GM13977 (cell line): Measurements from ENCODE around the gene MRPS23.

ENCODE experiments used
- DNase-seq: peaks from one replicate; pipeline ENCODE4 v3.0.0; 2012; ENCODE audit warnings: low spot score
- in situ Hi-C: fragments of 300-500 bp; cut with MboI; formaldehyde crosslinking; loops from one replicate; pipeline ENCODE4 v1.12.0; 2022; ENCODE audit warnings: low sequenced_read_pairs, low pct_unique_long_range_greater_than_20kb, mixed read lengths, inconsistent platforms; ENCODE audit not compliant: unreplicated experiment
- TF ChIP-seq, protein P1 (sequence below): IDR thresholded peaks from 2 replicates; pipeline ENCODE4 v1.5.1; 2012; ENCODE audit warnings: mild to moderate bottlenecking, control low read depth; ENCODE audit not compliant: insufficient read depth; ENCODE audit errors: extremely low read depth, missing control alignments

MRPS23 gene

DNA sequence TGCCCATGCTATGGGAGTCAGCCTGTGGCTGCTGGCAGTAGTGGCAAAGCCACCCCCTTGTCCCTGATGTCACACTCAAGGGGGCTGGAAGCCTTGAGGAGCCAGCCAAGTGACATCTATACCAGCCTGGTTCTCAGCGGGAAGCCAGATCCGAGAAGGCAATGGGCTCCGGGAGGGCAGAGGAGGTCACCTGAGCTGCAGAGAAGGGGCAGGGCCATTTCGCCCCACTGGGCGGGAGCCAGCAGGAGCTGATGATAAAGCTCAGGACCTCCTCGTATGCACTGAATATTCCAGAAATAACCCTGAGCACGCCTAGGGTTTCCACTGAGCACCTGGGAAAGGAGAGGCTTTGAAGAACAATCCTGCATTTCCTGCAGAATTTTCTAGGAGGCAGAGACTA lies 19.0 kb downstream of the MRPS23 start:
- in situ Hi-C loops = no loop called here
- no peak for DNase-seq
- TF ChIP-seq, protein P1, sequence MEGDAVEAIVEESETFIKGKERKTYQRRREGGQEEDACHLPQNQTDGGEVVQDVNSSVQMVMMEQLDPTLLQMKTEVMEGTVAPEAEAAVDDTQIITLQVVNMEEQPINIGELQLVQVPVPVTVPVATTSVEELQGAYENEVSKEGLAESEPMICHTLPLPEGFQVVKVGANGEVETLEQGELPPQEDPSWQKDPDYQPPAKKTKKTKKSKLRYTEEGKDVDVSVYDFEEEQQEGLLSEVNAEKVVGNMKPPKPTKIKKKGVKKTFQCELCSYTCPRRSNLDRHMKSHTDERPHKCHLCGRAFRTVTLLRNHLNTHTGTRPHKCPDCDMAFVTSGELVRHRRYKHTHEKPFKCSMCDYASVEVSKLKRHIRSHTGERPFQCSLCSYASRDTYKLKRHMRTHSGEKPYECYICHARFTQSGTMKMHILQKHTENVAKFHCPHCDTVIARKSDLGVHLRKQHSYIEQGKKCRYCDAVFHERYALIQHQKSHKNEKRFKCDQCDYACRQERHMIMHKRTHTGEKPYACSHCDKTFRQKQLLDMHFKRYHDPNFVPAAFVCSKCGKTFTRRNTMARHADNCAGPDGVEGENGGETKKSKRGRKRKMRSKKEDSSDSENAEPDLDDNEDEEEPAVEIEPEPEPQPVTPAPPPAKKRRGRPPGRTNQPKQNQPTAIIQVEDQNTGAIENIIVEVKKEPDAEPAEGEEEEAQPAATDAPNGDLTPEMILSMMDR = no peak

DNA sequence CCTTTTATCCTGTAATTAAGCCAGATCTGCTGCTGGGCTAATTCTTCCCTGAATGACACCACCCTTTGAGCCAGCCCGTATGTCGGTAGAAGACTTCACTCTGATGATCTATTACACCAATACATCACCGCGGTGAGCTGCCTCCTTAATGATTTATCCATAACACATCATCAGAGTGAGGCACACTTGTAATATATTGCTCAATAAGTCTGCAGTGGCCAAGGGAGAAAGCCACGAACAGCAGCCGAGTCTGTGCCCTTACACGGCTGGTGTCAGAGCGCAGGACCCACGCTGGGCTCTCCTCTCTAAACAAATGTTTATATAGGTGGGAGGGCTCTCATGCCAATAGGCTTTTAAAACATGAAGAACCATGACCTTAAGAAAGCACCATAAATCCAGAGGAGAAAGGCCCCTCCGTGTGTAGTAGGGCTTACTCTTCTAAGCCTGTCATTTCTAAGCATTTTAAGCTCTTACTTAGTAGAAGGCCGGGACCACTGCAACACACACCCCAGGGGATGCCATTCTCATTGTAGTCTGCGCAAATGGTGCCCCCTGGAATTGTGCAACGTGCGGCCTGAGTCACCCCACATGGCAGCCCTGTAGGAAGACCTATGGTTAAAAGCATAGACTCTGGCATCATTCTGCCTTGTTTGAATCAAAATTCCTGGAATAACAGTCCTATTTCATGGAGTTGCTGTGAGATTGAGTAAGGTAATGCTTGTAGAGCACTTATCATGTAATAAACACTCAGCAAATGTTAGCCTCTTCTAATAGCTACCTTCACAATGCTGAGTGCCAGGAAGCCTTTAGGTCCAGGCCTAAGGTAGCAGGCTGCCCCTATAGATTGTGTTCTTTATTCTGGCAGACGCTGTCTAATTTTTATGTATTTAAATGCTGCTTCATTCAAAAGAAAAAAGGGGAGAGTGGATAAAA lies 26.1 kb downstream of the MRPS23 start:
- no peak for DNase-seq
- TF ChIP-seq, protein P1 = no peak

DNA sequence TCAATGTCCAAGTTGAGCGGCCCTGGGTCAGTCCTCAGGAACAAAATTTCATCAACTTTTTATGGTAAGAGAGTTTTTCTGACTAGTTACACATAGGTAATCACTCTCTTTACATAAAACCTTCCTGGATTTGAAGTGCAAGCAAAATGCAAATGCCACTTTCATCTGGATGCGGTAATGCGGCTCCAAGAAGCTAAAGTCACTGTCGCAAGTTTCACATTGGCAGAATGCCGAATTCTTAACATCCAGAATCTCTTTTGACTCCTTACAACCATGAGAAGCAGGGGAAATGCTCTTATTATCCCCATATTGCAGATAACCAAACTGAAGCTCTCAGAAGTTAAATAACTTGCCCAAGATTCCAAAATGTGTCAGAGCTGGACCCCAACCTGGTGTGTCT lies 30.0 kb downstream of the MRPS23 start:
- in situ Hi-C loops = no loop called here
- TF ChIP-seq, protein P1 = no peak
- no peak for DNase-seq

More for the DNA sequence above, 26.1 kb downstream of the MRPS23 start:
- in situ Hi-C loops = no loop called here

- no peak for DNase-seq
- in situ Hi-C loops = no loop called here
- TF ChIP-seq, protein P1 = no peak
Observed at GRCh38 chr17:57819285-57819684, 30.6 kb downstream of the MRPS23 start.

GRCh38 chr17:57818066-57818465 lies 31.8 kb downstream of the MRPS23 start:
- no peak for DNase-seq
- TF ChIP-seq, protein P1 = no peak
- in situ Hi-C loops = no loop called here

DNA sequence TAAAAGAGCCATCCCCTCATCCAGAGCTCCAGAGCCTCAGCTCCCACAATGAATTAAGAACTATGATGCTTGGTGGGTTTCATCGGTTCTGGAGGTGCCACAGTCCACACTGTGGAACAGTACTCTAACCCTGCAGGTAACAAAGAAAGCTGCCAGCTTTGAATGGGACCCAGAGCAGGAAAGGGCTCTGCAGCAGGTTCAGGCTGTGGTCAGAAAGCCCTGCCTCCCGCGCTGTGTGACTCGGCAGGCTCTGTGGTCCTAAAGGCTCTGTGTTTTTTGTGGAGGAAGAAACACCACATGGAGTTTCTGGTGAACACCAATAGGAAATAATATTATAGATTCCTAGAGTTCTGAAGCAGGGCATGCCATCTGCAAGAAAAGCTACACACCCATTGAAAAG lies 32.5 kb downstream of the MRPS23 start:
- in situ Hi-C loops = no loop called here
- DNase-seq = no peak

More for the DNA sequence above, 32.5 kb downstream of the MRPS23 start:
- TF ChIP-seq, protein P1 = no peak
